GM18867 (cell line): ENCODE data around the gene ATP6V0E1.

ENCODE experiments used
- ATAC-seq: cut with Tn5 transposase; IDR thresholded peaks from one replicate; pipeline ENCODE4 v1.9.1; 2021; ENCODE audit warnings: mild to moderate bottlenecking, moderate library complexity; ENCODE audit not compliant: unreplicated experiment

ATP6V0E1 gene

DNA sequence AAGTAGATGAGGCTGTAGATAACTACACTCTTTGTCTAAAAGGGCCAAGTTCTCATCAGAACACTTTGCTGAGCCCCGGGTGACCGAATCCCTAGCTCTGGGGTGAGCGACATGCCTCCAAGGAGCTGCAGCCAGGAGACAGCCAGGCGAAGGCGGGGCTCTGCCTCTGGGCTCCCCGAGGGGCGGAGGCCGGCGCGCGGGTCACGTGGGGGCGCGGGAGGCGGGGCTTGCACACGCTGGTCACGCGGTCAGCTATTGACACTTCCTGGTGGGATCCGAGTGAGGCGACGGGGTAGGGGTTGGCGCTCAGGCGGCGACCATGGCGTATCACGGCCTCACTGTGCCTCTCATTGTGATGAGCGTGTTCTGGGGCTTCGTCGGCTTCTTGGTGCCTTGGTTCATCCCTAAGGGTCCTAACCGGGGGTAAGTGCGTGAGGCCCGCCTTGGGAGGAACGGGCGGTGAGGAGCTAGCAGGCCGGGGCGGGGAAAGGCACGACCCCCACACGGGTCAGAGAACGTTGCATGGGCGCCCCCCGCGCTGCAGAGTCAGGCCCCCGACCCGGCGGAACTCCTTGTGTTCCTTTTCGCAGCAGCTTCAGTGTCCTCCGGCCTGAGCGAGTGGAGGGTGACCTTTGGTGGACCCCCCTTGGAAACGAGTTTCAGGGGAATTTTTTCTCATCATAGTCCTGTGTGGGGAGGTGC lies at the start of gene ATP6V0E1:
TSS of gene ATP6V0E1 (plus strand) at position 230 of the 702 bp plus-strand sequence. CDS start at position 320, 90 bp downstream.
- ATAC-seq: peak; percentile 81

DNA sequence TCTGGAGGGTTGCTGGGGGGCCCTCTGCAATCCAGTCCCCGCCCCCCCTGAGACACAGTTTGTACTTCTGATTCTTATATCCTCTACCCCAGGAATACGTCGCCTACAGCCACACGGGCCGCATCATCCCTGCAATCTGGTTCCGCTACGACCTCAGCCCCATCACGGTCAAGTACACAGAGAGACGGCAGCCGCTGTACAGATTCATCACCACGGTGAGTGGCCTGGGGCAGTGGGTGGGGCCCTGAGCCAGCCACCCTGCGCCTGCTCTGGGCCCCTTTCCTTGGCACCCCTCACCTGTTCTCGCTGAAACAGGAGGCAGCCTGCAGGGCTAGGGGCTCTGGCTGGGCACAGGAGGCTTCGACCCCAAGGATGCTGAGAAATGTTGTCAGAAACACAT lies 48.5 kb upstream of the ATP6V0E1 start:
- ATAC-seq: no peak

DNA sequence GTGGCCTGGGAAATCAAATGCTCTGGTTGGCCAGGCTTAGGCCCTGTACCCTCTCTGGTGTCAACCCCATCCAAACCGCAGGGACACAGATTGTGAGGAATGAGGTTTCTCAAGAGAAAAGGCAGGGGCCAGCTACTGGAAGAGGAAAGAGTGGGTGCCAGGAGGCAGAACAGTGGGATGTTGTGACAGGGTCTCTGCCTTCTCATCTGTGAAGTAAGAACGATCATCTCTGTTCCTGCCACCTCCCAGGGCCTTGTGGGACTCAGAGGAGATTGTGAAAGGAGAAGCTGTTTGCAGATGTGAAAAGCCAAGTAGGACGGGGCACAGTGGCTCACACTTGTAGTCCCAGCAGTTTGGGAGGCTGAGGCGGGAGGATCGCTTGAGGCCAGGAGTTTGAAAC lies 47.2 kb upstream of the ATP6V0E1 start:
- no peak for ATAC-seq

DNA sequence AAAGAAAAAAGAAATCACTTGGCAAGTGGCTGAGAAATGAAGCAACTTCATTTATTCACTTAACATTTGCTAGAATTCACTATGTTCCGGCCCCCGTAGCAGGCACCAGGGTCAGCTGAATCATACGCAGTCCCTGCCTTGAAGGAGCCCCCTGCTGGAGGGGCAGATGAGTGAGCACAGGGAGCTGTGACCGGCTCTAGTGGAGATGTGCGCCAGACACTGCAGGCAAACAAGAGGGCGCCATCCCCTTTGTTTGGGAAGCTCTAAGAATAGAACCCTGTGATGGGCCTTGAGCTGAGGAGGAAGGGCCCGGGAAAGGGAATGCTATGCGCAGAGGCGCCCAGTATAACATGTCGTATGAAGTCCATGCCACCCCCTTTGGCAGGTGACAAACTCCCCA lies 44.5 kb upstream of the ATP6V0E1 start:
- ATAC-seq: no peak

DNA sequence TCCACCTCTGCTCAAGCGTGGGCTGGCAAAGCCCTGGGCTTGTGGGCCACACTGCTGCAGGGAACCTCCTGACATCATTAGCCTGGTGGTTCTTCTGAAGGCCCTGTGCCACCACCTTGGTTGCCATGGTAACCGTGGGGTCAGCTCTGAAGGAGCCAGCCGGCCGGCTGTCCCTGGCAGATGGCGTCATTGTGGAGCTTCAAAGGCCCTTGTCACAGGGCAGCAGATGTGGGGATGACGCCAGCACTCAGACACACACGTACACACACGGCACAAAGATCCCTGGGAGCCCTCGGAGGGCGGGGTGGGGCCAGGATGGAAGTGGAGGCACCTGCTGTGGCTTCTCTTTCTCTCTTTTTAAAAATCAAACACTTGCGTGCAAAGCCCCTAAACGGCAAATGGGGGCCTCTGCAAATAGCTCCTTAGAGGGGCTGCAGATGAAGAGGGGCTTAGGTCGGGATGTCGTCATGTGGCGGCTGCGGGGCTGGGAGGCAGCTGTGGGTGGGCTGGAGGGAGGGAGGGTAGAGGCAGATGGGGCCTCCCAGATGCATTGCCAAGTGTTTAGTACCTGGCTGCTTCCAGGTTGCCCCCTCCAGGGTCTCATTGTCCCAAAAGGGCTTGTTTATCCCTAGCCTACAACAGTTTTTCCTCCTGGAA lies 43.8 kb upstream of the ATP6V0E1 start:
- ATAC-seq: no peak

DNA sequence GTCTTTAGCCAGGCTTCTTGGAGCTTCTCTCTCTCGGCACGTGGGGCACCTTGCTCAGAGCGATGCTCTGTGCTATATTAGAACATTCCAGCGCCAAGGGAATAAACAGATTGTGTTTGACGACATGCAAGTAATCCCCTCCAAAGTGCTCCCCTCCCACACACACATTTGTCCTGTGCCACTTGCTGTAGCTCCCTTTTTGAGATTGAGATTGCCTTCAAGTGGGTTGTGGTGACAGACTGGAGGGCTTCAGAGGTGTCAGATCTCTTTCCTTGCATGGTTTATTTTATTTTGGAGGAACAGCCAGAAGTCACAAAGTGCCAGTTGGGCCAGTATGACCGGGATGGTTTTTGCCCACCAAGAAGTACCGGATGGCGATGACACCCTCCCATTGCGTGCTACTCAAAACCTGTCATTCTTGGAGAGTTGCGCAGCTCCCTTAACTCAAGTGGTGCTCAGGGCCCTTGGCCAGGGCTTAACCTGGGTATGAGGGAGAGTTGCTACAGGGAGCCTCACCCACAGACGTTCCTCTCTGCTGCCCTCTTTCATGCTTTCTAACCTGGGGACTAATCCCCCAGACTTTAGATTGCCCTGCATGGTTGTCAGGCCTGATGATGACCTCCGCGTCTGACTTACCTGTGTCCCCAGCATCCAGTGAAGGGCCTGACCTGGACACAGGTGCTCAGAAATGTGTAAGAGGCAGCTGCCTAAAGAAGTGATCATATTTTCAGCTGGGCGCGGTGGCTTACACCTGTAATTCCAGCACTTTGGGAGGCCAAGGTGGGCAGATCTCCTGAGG lies 43.1 kb upstream of the ATP6V0E1 start:
- ATAC-seq: no peak

DNA sequence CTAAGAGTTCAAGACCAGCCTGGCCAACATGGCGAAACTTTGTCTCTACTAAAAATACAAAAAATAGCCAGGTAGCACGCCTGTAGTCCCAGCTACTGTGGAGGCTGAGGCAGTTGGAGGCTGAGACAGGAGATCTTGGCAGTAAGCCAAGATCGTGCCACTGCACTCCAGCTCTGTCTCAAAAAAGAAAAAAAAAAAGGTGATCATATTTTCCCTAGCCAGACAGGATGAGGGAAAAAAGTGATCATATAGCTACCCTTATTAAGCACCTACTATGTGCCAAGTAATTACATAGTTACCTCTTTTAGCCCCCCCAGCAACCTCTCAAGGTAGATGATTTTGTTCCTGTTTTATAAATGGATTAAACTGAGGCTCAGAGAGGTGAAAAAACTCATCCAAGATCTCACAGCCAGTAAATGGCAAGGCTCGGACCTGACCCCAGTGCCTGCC lies 42.5 kb upstream of the ATP6V0E1 start:
- ATAC-seq: no peak

DNA sequence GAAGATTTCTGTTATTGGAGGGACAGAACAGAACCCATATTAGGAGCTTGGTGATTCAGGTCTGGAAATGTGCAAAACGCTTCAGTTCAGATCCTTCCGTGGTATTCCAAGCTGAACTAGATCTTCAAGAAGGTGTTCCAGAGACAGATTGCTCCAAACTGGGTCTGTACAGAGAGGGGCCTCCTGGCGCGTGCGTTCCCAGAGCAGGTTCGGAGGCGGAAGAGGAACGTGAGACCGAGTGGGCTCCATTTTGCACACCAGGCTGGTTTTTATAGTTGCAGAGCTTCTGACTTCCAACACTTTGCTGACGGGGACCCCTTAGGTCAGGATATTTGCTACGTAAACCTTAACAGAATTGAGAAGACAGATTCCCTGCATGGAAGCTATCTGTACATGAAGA lies 41.0 kb upstream of the ATP6V0E1 start:
- no peak for ATAC-seq

DNA sequence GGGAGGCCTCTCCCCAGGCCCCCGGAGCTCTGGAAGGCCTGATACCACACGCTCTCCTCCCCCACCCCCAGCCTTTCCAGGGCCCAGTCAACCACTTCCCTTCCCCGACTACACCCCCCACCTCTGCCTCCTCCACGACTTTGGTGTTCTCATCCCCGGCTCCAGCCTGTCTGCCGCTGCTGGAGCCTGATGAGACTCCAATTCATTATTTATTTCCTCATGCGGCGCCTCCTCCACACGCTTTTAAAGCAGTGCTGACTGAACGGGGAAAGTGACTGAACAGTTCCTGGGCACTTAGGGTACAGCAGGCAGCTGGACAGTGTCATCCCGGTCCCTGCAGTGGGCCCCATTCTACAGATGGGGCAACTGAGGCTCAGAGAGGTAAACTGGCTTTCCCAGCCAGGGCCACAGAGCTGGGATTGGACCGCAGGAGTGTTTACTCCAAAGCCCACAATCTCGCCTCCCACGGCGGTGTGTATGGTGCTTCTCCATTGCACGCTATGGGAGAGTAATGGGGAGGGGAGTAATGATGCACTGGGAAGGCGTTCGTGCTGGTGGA lies 40.2 kb upstream of the ATP6V0E1 start:
- ATAC-seq: no peak

DNA sequence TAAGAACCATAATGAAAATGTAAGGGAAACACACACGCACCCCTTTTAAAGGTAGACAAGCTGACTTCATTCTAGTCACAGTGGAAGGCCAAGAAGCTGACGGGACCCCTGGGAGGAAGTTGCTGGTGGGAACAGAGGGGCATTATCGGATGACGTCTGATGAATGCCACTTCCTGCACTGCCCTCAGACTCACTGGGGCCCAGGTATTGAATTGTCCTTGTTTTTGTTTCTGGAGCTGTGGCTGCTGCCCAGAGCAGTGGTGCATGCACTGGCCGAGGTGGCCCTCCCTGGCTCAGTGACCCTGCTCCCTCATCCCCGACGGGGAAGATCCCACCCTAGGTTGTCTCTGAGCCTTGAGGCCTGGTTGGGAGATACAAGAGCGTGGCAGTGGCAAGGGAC lies 39.7 kb upstream of the ATP6V0E1 start:
- no peak for ATAC-seq

DNA sequence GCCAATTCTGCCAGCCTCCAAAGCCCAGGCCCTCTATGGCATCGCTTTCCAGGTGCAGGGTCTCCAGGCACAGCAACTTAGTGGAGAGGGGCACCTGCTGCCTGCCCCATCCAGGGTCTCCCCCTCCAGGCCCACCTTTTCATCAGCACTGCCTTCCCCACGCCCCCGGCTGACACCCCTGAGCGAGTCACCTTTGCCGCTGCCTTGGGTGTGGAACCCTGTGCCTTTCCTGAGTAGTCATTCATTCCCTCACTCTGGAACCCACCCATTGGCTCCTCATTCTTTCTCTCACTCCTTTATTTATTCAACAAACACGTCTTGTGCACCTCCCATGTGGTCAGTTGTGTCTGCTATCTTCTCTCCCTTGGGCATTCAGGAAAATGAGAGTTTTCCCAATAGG lies 38.8 kb upstream of the ATP6V0E1 start:
- no peak for ATAC-seq

DNA sequence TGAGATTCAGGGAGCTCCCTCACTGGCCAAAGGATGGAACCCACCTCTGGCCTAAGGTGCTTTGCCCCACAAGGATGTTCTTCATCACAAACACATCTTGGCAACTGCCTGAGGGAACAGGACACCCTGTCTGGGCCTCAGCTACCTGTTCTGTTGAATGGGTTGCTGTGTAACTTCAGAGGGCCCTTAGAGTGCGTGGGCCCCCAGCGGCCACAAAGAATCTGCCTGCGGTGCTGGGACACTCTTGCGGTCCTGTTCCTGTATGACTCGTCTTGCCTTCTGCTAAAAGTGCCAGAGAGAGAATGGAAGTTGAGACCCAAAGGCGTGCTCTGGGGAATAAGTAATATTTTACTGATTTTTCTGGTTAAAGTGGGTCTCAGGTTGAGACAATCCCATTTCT lies 38.4 kb upstream of the ATP6V0E1 start:
- no peak for ATAC-seq

DNA sequence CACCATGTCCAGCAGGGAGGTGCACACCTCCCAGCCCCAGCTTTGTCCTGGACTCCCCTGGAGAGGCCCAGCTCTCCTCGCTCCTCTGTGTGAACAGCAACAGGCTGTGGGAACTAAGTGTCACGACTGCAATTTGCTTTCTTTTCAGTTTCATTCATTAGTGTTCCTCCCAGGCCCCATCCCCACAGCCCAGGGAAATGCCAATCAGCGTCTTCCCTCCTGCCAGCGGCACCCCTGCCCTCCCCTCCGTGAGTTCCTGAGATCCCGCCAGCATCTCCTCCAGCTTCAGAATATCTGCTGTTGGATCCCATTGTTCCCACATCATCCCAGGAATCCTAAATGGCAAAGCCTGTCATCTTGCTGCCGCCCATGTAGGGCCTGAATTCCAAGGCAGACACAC lies 37.4 kb upstream of the ATP6V0E1 start:
- ATAC-seq: no peak

DNA sequence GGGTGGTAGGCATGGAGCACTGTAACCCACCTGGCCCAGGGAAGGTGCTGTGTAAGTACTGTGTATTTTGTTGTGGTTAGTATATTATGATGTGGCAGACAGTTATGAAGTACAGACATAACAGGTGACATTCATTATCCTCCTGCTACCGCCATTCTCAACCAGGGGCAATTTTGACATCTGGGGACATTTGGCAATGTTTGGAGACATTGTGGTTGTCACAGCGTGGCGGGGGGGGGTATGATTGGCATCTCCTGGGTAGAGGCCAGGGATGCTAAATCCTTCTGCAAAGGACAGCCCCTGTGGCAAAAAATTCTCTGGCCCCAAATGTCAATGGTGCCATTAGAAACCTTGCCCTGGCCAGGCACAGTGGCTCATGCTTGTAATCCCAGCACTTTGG lies 34.1 kb upstream of the ATP6V0E1 start:
- no peak for ATAC-seq

DNA sequence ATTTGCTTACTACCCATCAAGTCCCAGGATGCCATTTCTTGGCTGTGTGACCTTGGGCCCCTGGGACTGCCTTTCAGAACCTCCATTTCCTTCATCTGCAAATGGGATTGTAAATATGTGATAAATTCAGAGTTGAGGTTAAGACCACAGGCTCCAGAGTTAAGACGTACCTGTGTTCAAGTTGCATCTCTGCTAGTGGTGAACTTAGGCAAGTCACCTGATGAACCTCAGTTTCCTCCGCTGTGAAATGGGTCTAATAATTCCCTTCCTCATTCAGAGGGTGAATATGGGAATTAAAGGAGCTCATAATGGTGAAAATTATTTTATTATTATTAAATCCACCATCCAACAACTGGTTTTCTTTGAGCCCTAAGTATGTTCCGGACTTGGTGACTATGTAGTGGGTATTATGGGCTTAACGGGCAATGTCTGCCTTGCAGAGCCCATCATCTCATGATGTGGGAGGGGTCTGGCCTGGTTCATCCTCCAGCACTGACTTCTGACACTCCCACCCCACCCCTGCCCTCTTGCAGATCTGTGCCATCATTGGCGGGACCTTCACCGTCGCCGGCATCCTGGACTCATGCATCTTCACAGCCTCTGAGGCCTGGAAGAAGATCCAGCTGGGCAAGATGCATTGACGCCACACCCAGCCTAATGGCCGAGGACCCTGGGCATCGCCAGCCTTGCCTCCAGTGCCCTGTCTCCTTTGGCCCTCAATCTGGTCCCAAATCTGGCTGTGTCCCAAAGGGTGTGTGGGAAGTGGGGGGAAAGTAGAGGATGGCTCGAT lies 33.2 kb upstream of the ATP6V0E1 start:
- no peak for ATAC-seq

DNA sequence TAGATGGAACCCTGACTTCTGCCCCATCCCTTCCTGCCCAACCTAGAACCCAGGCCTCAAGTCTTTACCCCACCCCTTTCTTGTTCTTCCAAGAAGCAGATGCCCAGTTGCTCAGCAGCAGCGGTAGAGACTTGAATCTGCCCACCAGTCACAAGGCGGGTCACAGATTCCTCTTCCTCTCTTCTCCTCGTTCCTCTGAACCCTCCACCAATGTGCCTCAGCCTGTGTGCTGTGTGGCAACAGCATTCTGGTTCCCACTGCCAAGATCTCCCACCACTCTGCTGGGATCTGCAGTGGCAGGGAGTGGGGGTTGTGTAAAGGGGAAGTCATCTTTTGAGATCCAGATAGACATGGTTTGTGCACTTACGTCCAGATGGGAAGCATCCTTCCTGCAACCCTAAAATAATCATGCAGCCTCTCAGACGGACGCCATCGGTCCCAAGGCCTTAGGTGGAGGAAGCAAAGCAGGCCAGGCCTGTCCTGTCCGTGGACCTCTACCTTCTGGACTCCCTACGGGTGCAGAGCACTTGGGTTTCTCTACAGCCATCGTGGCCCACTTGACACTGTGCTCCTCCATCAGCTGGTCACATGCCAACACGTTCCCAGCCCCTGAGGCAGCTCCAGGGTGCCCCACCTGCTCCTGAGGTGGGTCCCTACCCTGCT lies 32.1 kb upstream of the ATP6V0E1 start:
- no peak for ATAC-seq

DNA sequence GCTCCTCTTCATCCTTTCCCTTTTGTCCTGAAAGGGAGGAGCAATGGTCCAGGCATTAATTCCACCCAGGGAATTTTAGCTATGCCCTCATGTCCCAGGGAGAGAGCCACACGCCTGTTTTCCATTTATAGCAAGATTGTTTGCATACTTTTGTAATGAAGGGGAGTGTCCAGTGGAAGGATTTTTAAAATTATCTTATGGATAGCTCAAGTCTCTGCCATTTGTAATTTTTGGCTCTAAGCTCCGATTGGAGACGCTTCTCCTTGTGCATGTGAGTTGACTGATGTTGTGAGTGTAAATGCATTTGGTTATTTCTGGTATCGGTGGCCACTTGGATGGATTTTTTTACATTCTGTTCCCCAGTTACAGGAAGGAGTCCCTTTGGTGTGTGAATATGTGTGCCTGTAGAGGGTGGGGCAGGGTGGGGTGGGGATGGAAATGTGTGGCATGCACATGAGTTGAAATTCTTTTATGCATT lies 31.5 kb upstream of the ATP6V0E1 start:
- no peak for ATAC-seq

DNA sequence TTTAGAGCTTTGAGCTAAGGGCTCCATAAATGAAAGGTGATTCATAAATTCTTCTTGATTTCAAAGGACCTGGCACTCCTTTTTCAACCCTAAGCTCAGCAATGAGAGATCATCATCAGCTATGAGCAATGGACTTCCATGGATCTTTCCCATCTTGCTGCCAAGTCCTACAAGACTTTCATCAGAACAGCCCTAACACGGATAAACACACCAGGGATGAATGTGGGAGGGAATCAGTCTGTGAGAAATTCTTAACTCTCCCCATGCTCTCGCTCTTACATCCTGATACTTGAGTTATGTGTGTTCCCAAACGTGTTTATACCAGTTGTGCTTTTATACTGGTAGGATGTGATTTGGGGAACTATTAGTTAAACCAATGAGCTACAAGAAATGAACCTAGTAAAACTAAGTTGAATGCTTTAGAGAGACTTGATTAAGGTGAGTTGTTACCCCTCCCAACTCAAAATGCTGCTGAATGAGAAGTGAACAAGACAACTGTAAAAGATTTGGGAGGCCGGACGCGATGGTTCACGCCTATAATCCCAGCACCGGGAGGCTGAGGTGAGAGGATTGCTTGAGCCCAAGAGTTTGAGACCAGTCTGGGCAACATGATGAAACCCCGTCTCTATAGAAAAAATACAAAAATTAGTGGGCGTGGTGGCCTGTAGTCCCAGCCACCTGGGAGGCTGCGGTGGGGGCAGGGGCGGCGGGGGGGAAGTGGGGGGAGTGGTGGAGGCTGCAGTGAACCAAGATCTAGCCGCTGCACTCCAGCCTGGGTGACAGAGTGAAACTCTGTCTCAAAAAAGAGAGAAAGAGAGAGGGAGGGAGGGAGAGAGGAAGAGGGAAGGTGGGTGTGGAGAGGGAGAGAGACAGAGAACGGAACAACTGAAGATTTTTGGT lies 29.5 kb upstream of the ATP6V0E1 start:
- no peak for ATAC-seq

DNA sequence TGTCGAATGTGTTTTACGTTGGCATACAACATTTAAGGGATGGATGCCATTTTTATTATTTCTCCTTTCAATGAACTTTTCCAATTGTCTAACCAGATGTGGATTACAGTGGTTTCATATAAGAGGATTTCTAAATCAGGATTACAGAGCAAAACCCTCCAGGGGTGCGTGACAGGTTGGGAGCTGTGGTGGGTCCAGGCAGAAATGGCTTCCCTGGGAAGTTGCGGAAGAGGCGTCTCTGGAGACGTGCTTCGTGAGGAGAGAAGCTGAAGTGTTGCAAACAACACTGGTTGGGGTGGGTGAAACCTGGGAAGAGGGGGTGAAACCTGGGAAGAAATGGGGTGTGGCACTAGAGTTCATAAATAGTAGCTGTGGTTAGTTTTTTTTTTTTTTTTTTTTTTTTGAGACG lies 28.8 kb upstream of the ATP6V0E1 start:
- ATAC-seq: no peak
